ENCODE measurements around the gene OGFOD3. TPM values are rescaled to one million over a fixed set of nuclear protein-coding genes. Genes with fewer than 3 reads are reported as not detected.

The OGFOD3 gene, protein sequence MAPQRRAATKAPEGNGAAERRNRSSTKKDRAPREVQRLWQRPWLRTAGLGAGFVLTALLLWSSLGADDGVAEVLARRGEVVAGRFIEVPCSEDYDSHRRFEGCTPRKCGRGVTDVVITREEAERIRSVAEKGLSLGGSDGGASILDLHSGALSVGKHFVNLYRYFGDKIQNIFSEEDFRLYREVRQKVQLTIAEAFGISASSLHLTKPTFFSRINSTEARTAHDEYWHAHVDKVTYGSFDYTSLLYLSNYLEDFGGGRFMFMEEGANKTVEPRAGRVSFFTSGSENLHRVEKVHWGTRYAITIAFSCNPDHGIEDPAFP
- total RNA-seq (34.8 and 37.1 TPM in 2 replicates), polyA plus RNA-seq (31.7 and 34.7 TPM in 2 replicates), polyA minus RNA-seq (20.1 and 24.3 TPM in 2 replicates), Bru-seq, nascent RNA (percentile 46 among the genes with signal in this experiment), BruChase-seq, experiment 1, labeled RNA remaining after a 6-hour chase (percentile 56 among the genes with signal in this experiment), BruChase-seq, experiment 2, labeled RNA remaining after a 2-hour chase (percentile 57 among the genes with signal in this experiment)
- polyA plus RNA-seq (2011; cell fraction: cytosol; rRNA removed), result 26.4 and 30.1 TPM in 2 replicates
- 22.4 and 24.2 TPM in 2 replicates for polyA plus RNA-seq (2011; cell fraction: nucleus; rRNA removed)
- 18.6 and 25.3 TPM in 2 replicates for polyA plus RNA-seq (2012)
- 10.7 TPM for polyA minus RNA-seq (2011; cell fraction: cytosol; rRNA and poly(A)+ RNA removed)
- polyA minus RNA-seq (2011; cell fraction: nucleus; rRNA and poly(A)+ RNA removed), result 7.6 and 9.7 TPM in 2 replicates
- long read RNA-seq, full-length matches to known transcripts, result 37 of 49 reads
- long read RNA-seq, partial matches to known transcripts, result 4 of 49 reads
- long read RNA-seq, other reads (novel, unspliced or antisense), result 8 of 49 reads

DNA sequence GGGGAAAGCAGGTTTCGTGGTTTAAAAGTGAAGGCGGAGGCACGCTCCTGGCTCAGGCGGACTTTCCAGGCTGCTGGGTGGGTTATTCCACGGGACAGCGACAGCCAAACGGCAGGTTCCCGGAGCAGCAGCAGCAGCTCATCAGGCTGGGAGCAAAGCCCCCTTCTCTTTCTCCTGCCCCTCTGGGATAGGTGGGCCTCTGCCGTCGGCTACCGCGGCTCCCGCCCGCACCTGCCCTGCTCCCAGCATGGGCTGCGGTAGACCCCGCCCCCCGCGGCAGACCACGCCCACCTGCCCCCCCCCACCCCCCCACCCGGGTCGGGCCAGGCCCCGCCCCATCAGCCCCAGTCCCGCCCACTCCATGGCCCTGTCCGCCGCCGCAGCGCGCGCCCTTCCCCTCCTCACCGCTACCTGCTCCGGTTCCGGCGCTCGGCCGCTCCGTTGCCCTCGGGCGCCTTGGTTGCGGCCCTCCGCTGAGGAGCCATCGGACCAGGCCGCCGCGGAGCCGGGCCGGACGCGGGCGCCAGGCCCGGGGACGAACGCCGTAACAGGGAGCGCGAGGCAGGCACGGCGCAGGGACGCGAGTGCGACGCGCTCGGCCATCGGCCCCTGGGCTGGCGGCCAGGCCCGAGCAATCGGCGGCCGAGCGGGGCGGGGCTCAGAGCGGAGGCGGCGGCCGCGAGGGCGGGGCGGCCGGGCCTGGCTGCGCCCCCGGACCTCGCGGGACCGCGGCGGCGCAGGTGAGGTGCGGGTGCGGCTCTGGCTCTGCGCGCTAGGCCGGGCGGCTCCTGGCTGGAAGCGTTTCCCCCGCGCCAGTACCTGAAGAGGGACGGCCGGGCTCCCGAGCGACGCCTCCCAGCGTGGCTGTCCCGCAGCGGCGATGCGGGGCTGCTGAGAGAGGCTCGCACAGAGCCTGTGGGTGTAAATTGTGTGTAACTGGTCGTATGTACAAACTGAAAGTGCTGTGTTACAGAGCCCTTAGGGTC, at the start of gene OGFOD3, which contains the start of gene HEXD:
Gene OGFOD3 (minus strand): TSS at position 586 of the 986 bp plus-strand sequence. CDS start 101 bp downstream, at position 485.
Gene HEXD (plus strand): TSS at position 347 of the 986 bp plus-strand sequence. CDS start 1,453 bp downstream, outside the sequence.
- dilution Hi-C loops (cut with MboI; ENCODE audit: extremely low pct_ligation_motif_present, low sequenced_read_pairs), result no loop called here
- peak; percentile 81 for DNase-seq (ENCODE audit: low read depth, low spot score)
- POLR2A ChIA-PET, result no interaction called here

More for the DNA sequence above, at the start of gene OGFOD3, which contains the start of gene HEXD:
- Histone ChIP-seq H4K20me1 (replicated peaks; ENCODE audit: control insufficient read depth, extremely low read depth, insufficient read depth, low read length) (no peaks in the 10 kb centered on the region), H3K79me2 (ENCODE audit: control insufficient read depth, insufficient read depth, low read length) (no peaks in the 10 kb centered on the region), H3K4me1 (ENCODE audit: control insufficient read depth, extremely low read depth, insufficient read depth, low read length) (peaks cover 12% of the 10 kb centered on the region), H3K36me3 (ENCODE audit: control insufficient read depth in 2 of 2, extremely low read depth in 1 of 2, insufficient read depth in 2 of 2, low read length in 2 of 2) (no peaks in the 10 kb centered on the region), H3K4me2 (ENCODE audit: insufficient read depth, low read length) (peak within 1 kb of the TSS; percentile 70), H3K27ac (ENCODE audit: insufficient read depth, low read depth, low read length) (no peak within 1 kb of the TSS), H3K9me3 (replicated peaks; ENCODE audit: control insufficient read depth, insufficient read depth, low read length) (no peaks in the 10 kb centered on the region), H3K4me3 (replicated peaks in 1 of 3; ENCODE audit: insufficient read depth in 1 of 3, low read depth in 1 of 3, low read length in 3 of 3) (peak within 1 kb of the TSS; percentile 58 to 90 (median 70)), H2AFZ (ENCODE audit: low read depth, low read length) (peak within 1 kb of the TSS; percentile 40), H3K9me1 (replicated peaks; ENCODE audit: control insufficient read depth, extremely low read depth, insufficient read depth, low read length) (no peaks in the 10 kb centered on the region), H3K27me3 (ENCODE audit: control insufficient read depth in 2 of 2, insufficient read depth in 2 of 2, low read length in 2 of 2) (no peaks in the 10 kb centered on the region), H3K9ac (replicated peaks; ENCODE audit: extremely low read depth, insufficient read depth, low read length) (peak within 1 kb of the TSS; percentile 81)
- TF ChIP-seq MYC (IDR thresholded peaks at IDR 0.05; ENCODE audit: low read depth, low read length) (peak; percentile 28), EZH2 (IDR thresholded peaks at IDR 0.05; ENCODE audit: borderline replicate concordance, low read depth, low read length, severe bottlenecking) (no peak), FOS (IDR thresholded peaks at IDR 0.05; ENCODE audit: borderline replicate concordance, insufficient read depth, low read length) (no peak), POLR2A (IDR thresholded peaks at IDR 0.05; ENCODE audit: low read depth, low read length) (peak; percentile 76), POLR2AphosphoS5 (IDR thresholded peaks at IDR 0.05; ENCODE audit: insufficient read depth, low read depth, low read length) (peak; percentile 83), JUN (IDR thresholded peaks at IDR 0.05; ENCODE audit: borderline replicate concordance, insufficient read depth, insufficient read length, low read depth) (no peak), CTCF (IDR thresholded peaks at IDR 0.05; ENCODE audit: extremely low read depth in 1 of 2, insufficient read depth in 1 of 2, low read depth in 1 of 2, low read length in 2 of 2) (no peak)
- no TSS peak for BruUV-seq (replicated peaks)
- intact Hi-C loops (cut with micrococcal nuclease), result loop anchor here (1.0 to 10.0 kb wide), 4 partner anchors 32 to 383 kb away; partner anchors contain the start of genes CYBC1, DCXR and RAC3
- FAIRE-seq, result peak; percentile 50
- CTCF ChIA-PET, result interaction anchor here (0.8 to 1.4 kb wide), 5 partner anchors 11 to 136 kb away, joined by 3 read pairs; no protein-coding TSS in a partner anchor

Data from endothelial cell of umbilical vein (primary cell).